OCI-LY3 (cell line): ENCODE measurements around the gene RHOT1.

Experiments used
- EZH2phosphoT487 ChIP-seq: fragments of 200-600 bp; shearing (Covaris generic); IDR thresholded peaks from 2 replicates; pipeline ENCODE4 v1.6.1; 2018; ENCODE audit warnings: antibody characterized with exemption, mixed run types, low read depth
- TF ChIP-seq, protein P1 (sequence below): fragments of 200-600, 300-600 bp; sonication (generic); IDR thresholded peaks from 2 replicates; pipeline ENCODE4 v1.5.1; 2014; ENCODE audit warnings: antibody characterized with exemption, low read length, low read depth

DNA sequence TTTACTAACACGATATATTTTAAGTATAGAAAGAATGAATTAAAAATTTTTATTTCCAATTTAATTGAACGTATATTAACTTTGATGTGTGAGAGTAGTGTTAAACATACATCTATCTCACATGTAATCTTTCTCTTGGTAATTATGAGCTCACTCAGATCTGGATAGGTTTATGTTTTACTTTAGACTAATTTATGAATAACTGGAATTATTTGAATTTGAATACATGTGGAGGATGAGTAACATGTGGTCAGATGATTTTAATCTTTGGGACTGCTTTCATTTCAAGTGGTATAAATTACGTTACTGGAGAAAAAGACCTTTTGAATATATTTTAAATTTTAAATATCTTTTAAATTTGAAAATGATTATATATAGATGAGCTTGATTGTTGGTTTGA, 73.4 kb downstream of the RHOT1 start:
- TF ChIP-seq, protein P1, sequence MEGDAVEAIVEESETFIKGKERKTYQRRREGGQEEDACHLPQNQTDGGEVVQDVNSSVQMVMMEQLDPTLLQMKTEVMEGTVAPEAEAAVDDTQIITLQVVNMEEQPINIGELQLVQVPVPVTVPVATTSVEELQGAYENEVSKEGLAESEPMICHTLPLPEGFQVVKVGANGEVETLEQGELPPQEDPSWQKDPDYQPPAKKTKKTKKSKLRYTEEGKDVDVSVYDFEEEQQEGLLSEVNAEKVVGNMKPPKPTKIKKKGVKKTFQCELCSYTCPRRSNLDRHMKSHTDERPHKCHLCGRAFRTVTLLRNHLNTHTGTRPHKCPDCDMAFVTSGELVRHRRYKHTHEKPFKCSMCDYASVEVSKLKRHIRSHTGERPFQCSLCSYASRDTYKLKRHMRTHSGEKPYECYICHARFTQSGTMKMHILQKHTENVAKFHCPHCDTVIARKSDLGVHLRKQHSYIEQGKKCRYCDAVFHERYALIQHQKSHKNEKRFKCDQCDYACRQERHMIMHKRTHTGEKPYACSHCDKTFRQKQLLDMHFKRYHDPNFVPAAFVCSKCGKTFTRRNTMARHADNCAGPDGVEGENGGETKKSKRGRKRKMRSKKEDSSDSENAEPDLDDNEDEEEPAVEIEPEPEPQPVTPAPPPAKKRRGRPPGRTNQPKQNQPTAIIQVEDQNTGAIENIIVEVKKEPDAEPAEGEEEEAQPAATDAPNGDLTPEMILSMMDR = no peak
- no peak for TF ChIP-seq EZH2phosphoT487
